ENCODE results near the gene CFAP221.

Gene CFAP221

DNA sequence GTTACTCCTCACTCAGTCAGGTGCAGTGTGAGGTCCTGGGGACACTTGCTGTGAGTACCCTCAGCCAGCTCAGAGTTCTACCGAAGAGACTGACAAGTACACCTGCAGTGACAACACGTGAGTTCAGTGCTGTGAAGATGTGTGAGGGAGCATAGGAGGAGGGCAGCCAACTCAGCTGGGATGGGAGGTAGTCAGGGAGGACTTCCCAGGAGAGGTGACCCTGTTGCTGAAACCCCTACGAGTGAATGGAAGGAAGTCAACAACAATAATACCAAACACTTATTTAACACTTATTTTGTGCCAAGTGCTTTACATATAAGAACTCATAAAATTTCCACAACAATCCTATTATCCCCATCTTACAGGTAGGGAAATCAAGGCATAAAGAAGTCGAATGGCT lies 145.0 kb downstream of the CFAP221 start:
- no CpG with 5 or more reads among the region's 4 CpGs for WGBS (ENCODE audit: insufficient coverage, insufficient read length)
- no peak overlapping the region for H3K27ac ChIP-seq (ENCODE audit: low read length)
- DNase-seq (ENCODE audit: low read depth, low spot score) = no peak
- H3K4me1 ChIP-seq (ENCODE audit: control insufficient read depth, insufficient read depth, low read length) = no peaks in the 10 kb centered on the region; the same call in 1 of the 2 replicates
- no peaks in the 10 kb centered on the region for H3K9me3 ChIP-seq (ENCODE audit: control insufficient read depth, insufficient read depth, low read length)
- no peaks in the 10 kb centered on the region for H3K27me3 ChIP-seq (ENCODE audit: control insufficient read depth, insufficient read depth, low read length)
- no peaks in the 10 kb centered on the region for H3K36me3 ChIP-seq (ENCODE audit: control insufficient read depth, insufficient read depth, low read length)
- H3K4me3 ChIP-seq (ENCODE audit: low read length) = no peak overlapping the region

DNA sequence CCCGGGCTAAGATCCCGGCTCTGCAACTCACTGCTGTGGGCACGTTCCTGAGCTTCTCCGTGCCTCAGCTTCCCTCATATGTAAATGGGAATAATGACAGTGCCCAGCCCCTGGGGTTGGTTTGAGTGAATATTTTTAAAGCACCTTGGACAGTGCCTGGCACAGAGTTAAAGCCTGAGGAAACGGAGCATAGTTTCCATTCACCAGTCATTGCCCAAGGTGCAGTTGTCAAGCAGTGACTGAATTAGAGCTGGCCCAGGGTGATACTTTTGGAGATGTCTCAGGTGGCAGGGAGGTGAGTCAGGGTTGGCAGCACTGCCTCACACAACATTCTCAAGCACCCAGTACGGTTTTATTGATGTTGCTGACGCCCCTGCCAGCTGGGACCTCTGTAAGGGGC lies 146.9 kb downstream of the CFAP221 start:
- no peak overlapping the region for H3K27ac ChIP-seq (ENCODE audit: low read length)
- WGBS (ENCODE audit: insufficient coverage, insufficient read length) = no CpG with 5 or more reads among the region's 7 CpGs
- H3K4me3 ChIP-seq (ENCODE audit: low read length) = no peak overlapping the region
- H3K36me3 ChIP-seq (ENCODE audit: control insufficient read depth, insufficient read depth, low read length) = no peaks in the 10 kb centered on the region
- H3K4me1 ChIP-seq (ENCODE audit: control insufficient read depth, insufficient read depth, low read length) = peaks cover 1% of the 10 kb centered on the region; the same call in 1 of the 2 replicates
- H3K9me3 ChIP-seq (ENCODE audit: control insufficient read depth, insufficient read depth, low read length) = no peaks in the 10 kb centered on the region
- H3K27me3 ChIP-seq (ENCODE audit: control insufficient read depth, insufficient read depth, low read length) = no peaks in the 10 kb centered on the region
- DNase-seq (ENCODE audit: low read depth, low spot score) = no peak

DNA sequence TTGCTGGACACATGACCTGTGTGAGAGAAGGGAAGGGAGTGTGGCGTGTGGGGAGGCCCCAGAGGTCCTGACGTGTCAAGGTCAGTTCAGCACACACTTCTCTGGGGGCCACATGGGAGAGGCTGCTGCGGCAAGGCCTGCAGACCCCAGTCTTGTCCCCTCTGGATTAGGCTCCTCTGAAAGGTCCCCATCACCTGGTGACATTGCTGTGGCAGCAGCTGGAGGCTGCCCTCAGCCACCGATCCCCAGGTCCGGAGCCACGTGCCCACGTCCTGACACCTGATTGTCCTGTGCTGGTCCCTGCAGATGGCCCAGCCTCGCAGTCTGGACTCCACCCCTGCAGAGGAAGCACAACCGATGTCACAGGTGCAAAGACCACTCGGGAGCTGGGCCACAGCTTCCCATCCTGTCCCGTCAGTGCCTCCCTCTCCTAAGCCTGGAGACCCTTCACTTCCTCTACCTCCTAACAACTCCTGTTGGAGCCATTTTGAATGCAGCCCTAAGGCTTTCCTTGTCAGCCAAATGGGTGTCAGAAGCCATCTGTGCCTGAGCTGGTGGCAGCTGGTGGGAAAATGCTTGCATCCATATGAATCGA lies 147.5 kb downstream of the CFAP221 start:
- Histone ChIP-seq H3K36me3 (ENCODE audit: control insufficient read depth, insufficient read depth, low read length) (no peaks in the 10 kb centered on the region), H3K9me3 (ENCODE audit: control insufficient read depth, insufficient read depth, low read length) (no peaks in the 10 kb centered on the region), H3K4me3 (ENCODE audit: low read length) (no peak overlapping the region), H3K4me1 (ENCODE audit: control insufficient read depth, insufficient read depth, low read length) (peaks cover 1% of the 10 kb centered on the region; the same call in 1 of the 2 replicates), H3K27me3 (ENCODE audit: control insufficient read depth, insufficient read depth, low read length) (no peaks in the 10 kb centered on the region), H3K27ac (ENCODE audit: low read length) (no peak overlapping the region)
- no CpG with 5 or more reads among the region's 12 CpGs for WGBS (ENCODE audit: insufficient coverage, insufficient read length)
- DNase-seq (ENCODE audit: low read depth, low spot score) = no peak

DNA sequence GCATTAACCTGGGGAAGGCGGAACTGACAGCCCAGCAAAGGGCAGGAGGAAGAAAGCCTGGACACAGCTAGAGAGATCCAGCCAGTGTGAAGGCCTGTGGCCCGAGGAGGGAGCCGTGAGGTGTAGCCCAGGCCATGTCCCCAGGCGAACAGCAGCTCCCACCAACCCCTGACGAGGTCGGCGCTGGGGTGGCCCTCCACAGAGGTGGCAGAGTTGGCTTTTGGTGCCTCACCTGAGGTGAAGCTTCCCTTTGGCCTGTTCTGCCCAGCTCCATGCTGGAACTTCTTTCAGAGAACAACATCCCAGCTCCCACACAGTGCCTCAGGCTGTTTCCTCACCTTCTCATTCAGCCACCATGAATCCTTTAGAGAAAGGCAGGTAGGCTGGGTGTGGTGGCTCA lies 148.1 kb downstream of the CFAP221 start:
- H3K27ac ChIP-seq (ENCODE audit: low read length) = no peak overlapping the region
- WGBS (ENCODE audit: insufficient coverage, insufficient read length) = no CpG with 5 or more reads among the region's 7 CpGs
- no peaks in the 10 kb centered on the region for H3K27me3 ChIP-seq (ENCODE audit: control insufficient read depth, insufficient read depth, low read length)
- H3K36me3 ChIP-seq (ENCODE audit: control insufficient read depth, insufficient read depth, low read length) = no peaks in the 10 kb centered on the region
- H3K4me3 ChIP-seq (ENCODE audit: low read length) = no peak overlapping the region
- no peaks in the 10 kb centered on the region for H3K9me3 ChIP-seq (ENCODE audit: control insufficient read depth, insufficient read depth, low read length)
- no peak for DNase-seq (ENCODE audit: low read depth, low spot score)
- peaks cover 1% of the 10 kb centered on the region; the same call in 1 of the 2 replicates for H3K4me1 ChIP-seq (ENCODE audit: control insufficient read depth, insufficient read depth, low read length)

DNA sequence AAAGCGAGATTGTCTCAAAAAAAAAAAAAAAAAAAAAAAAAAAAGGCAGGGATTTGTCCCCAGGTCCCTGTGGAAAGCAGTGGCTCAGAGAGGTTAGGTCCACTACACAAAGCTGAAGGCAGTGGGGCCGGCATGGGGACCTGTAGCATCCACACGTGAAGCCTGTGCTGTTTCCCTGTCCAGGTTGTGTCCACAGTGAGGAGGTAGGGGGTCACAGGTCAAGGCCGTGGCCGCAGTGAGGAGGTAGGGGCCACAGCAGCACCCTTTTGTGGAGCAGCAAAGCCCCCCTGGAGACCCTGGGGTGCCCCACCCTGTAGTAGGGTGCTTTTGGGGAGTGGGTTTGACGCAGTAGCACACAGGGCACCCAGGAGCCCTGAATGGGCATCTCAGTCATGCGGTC lies 148.7 kb downstream of the CFAP221 start:
- H3K36me3 ChIP-seq (ENCODE audit: control insufficient read depth, insufficient read depth, low read length) = no peaks in the 10 kb centered on the region
- no peak overlapping the region for H3K4me3 ChIP-seq (ENCODE audit: low read length)
- H3K9me3 ChIP-seq (ENCODE audit: control insufficient read depth, insufficient read depth, low read length) = no peaks in the 10 kb centered on the region
- DNase-seq (ENCODE audit: low read depth, low spot score) = no peak
- H3K27me3 ChIP-seq (ENCODE audit: control insufficient read depth, insufficient read depth, low read length) = no peaks in the 10 kb centered on the region
- no peak overlapping the region for H3K27ac ChIP-seq (ENCODE audit: low read length)
- peaks cover 1% of the 10 kb centered on the region; the same call in 1 of the 2 replicates for H3K4me1 ChIP-seq (ENCODE audit: control insufficient read depth, insufficient read depth, low read length)
- WGBS (ENCODE audit: insufficient coverage, insufficient read length) = no CpG with 5 or more reads among the region's 7 CpGs

DNA sequence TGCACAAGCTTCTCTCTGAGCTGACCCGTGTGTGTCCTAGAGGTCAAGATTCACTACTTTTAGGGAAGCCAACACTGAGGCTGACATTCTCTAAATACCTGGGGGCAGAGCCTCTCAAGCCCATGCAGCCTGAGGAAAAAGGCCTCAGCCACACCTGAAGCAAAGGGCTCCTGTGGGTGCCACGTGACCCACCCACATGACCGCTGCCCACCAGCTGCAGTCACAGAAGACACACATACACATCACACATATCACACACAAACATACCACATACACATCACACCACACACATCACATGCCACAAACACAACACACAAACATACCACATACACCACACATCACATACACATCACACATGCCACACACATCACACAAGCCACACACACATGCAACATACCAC lies 149.3 kb downstream of the CFAP221 start:
- no CpG with 5 or more reads among the region's 3 CpGs for WGBS (ENCODE audit: insufficient coverage, insufficient read length)

DNA sequence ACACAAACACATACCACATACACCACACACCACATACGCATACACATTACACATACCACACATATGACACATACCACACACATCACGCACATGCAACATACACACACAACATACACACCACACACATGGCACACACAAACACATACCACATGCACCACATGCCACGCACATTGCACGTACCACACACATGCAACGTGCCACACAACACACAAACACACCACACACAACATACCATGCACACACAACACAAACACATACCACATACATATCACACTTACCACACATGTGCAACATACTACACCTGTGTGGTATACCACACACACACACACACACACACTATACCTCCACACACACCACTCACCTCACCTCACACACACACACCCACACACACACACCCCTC lies 149.7 kb downstream of the CFAP221 start:
- H3K9me3 ChIP-seq (ENCODE audit: control insufficient read depth, insufficient read depth, low read length) = no peaks in the 10 kb centered on the region
- peaks cover 1% of the 10 kb centered on the region; the same call in 1 of the 2 replicates for H3K4me1 ChIP-seq (ENCODE audit: control insufficient read depth, insufficient read depth, low read length)
- H3K36me3 ChIP-seq (ENCODE audit: control insufficient read depth, insufficient read depth, low read length) = no peaks in the 10 kb centered on the region
- no peak overlapping the region for H3K4me3 ChIP-seq (ENCODE audit: low read length)
- 100% methylated on average over 2 of the region's 5 CpGs for WGBS (ENCODE audit: insufficient coverage, insufficient read length)
- H3K27me3 ChIP-seq (ENCODE audit: control insufficient read depth, insufficient read depth, low read length) = no peaks in the 10 kb centered on the region
- no peak for DNase-seq (ENCODE audit: low read depth, low spot score)
- H3K27ac ChIP-seq (ENCODE audit: low read length) = no peak overlapping the region

More for the DNA sequence above, 149.3 kb downstream of the CFAP221 start:
- Histone ChIP-seq H3K36me3 (ENCODE audit: control insufficient read depth, insufficient read depth, low read length) (no peaks in the 10 kb centered on the region), H3K27me3 (ENCODE audit: control insufficient read depth, insufficient read depth, low read length) (no peaks in the 10 kb centered on the region), H3K4me1 (ENCODE audit: control insufficient read depth, insufficient read depth, low read length) (peaks cover 1% of the 10 kb centered on the region; the same call in 1 of the 2 replicates), H3K4me3 (ENCODE audit: low read length) (no peak overlapping the region), H3K9me3 (ENCODE audit: control insufficient read depth, insufficient read depth, low read length) (no peaks in the 10 kb centered on the region), H3K27ac (ENCODE audit: low read length) (no peak overlapping the region)
- DNase-seq (ENCODE audit: low read depth, low spot score) = no peak

DNA sequence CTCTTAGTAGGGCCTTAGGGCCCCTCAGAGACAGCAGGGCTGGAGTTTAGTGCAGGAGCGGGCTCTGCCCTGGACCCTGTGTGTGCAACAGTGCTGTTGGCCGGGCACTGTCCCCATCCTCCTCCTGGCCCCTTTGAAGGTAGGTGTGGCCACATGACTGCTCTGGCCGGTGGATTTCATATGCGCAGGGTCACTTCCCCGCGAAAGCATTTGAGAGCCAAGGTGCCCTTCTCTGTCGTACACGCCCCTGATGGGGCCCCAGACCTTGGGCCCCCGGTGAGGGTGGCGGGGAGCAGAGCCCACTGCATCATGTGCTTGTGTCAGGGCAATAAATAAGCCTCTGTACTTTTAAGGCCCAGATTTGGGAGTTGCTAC lies 150.2 kb downstream of the CFAP221 start:
- Histone ChIP-seq H3K27me3 (ENCODE audit: control insufficient read depth, insufficient read depth, low read length) (no peaks in the 10 kb centered on the region), H3K9me3 (ENCODE audit: control insufficient read depth, insufficient read depth, low read length) (no peaks in the 10 kb centered on the region), H3K36me3 (ENCODE audit: control insufficient read depth, insufficient read depth, low read length) (no peaks in the 10 kb centered on the region), H3K4me3 (ENCODE audit: low read length) (no peak overlapping the region), H3K4me1 (ENCODE audit: control insufficient read depth, insufficient read depth, low read length) (peaks cover 4% of the 10 kb centered on the region; the same call in 1 of the 2 replicates), H3K27ac (ENCODE audit: low read length) (no peak overlapping the region)
- no CpG with 5 or more reads among the region's 10 CpGs for WGBS (ENCODE audit: insufficient coverage, insufficient read length)
- no peak for DNase-seq (ENCODE audit: low read depth, low spot score)

DNA sequence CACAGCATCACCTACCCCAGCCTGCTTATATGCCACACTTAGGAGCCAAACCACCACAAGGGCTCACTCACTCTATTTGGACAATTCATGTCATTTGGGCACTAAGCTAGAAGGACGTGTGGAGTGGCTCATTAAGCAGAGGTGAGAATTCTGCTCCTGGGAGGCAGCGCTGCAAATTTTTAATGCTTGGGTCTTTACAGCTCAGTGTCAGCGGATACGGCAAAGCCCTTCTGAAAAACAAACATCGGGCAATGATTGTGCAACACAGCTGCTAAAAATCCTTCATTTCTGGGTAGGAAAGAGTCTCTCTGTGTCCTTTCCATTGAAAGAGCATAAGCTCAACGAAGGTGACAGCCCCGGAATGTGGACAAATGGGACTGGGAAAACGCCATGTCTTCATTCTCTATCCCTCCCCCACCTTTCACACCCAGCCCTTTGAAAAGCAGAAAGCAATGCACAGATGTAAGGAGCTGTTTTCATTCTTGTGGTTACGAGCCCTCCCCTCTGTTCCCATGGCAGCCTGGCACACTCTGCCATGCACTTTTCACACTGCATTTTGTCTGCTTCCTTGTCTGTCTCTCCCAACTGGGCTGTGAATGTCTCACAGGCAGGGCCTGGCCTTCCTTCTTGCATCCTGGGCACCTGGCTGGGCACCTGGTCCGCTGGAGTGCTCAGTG lies 150.7 kb downstream of the CFAP221 start:
- H3K36me3 ChIP-seq (ENCODE audit: control insufficient read depth, insufficient read depth, low read length) = no peaks in the 10 kb centered on the region
- no peaks in the 10 kb centered on the region for H3K27me3 ChIP-seq (ENCODE audit: control insufficient read depth, insufficient read depth, low read length)
- DNase-seq (ENCODE audit: low read depth, low spot score) = no peak
- H3K9me3 ChIP-seq (ENCODE audit: control insufficient read depth, insufficient read depth, low read length) = no peaks in the 10 kb centered on the region
- no CpG with 5 or more reads among the region's 10 CpGs for WGBS (ENCODE audit: insufficient coverage, insufficient read length)
- H3K27ac ChIP-seq (ENCODE audit: low read length) = no peak overlapping the region
- H3K4me1 ChIP-seq (ENCODE audit: control insufficient read depth, insufficient read depth, low read length) = peaks cover 6% of the 10 kb centered on the region; the same call in 1 of the 2 replicates
- no peak overlapping the region for H3K4me3 ChIP-seq (ENCODE audit: low read length)

DNA sequence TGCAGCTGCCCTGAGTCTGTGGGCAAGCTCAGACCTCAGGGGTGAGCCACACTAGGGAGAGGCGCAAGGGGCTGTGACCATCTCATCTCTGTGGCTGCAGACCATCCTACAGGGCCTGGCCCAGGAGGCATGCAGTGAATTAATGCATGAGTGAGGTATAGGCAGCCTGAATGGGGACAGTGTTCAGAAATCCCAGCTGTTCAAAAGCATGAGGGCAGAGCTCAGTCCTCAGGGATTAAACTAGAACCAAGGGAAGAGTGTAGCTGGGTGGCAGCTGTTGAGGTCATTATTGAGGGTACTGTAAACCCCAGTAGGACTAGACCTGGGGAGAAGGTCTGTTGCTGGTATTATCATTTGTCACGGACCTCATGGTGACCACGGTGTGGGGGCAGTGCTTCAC lies 151.8 kb downstream of the CFAP221 start:
- Histone ChIP-seq H3K27ac (ENCODE audit: low read length) (no peak overlapping the region), H3K27me3 (ENCODE audit: control insufficient read depth, insufficient read depth, low read length) (no peaks in the 10 kb centered on the region), H3K36me3 (ENCODE audit: control insufficient read depth, insufficient read depth, low read length) (no peaks in the 10 kb centered on the region)

More for the DNA sequence above, 151.8 kb downstream of the CFAP221 start:
- no peak for DNase-seq (ENCODE audit: low read depth, low spot score)
- Histone ChIP-seq H3K4me1 (ENCODE audit: control insufficient read depth, insufficient read depth, low read length) (peaks cover 9% of the 10 kb centered on the region; the same call in 1 of the 2 replicates), H3K9me3 (ENCODE audit: control insufficient read depth, insufficient read depth, low read length) (no peaks in the 10 kb centered on the region), H3K4me3 (ENCODE audit: low read length) (no peak overlapping the region)
- WGBS (ENCODE audit: insufficient coverage, insufficient read length) = no CpG with 5 or more reads among the region's 3 CpGs
